RWPE1 (cell line): Measurements from ENCODE around the gene MAP4K5.

Source experiments
- CTCF ChIA-PET: fragments of 350-600 bp; sonication (Branson Sonifier 250); formaldehyde crosslinking; extraction: SDS; loops from one replicate; lab custom pipeline; 2021; lab: Yijun Ruan, JAX
- POLR2A ChIA-PET: fragments of 400-600 bp; formaldehyde crosslinking; extraction: SDS; loops from one replicate; lab custom pipeline; 2020; ENCODE audit warnings: antibody characterized with exemption; ENCODE audit not compliant: low non-redundant PET; lab: Yijun Ruan, JAX
- DNase-seq: peaks from one replicate; pipeline ENCODE4 v3.0.0; 2012; ENCODE audit warnings: low spot score
- H3K27ac ChIP-seq: fragments of 450-650 bp; 2 replicates; pipeline ENCODE4 v1.5.1; 2017
- TF ChIP-seq, protein P1 (sequence below): fragments of 450-650 bp; conservative IDR thresholded peaks from 2 replicates; pipeline ENCODE4 v1.5.1; 2017; ENCODE audit warnings: low read depth, mild to moderate bottlenecking

MAP4K5 gene

DNA sequence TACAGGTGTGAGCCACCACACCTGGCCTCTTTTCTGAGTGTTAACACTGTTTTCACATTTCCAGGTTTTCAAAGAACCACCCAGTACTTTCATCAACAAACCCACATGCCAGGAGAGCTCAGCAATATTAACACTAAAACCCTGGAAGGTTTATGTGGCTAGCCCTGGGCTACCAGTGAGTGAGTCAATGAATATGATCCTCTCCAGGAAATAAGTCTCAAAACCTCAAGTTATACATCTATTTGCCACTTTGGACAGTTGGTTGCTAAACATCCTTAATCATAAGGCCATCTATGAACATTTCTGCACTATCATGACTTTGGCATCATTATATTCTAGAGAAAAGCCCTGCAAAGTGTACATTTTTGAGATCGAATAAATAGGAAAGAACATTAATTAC lies 129.4 kb downstream of the MAP4K5 start:
- CTCF ChIA-PET, result interaction anchor here (0.7 to 1.6 kb wide), 2 partner anchors 60 to 270 kb away, joined by 3 read pairs; no protein-coding TSS in a partner anchor
- TF ChIP-seq, protein P1, sequence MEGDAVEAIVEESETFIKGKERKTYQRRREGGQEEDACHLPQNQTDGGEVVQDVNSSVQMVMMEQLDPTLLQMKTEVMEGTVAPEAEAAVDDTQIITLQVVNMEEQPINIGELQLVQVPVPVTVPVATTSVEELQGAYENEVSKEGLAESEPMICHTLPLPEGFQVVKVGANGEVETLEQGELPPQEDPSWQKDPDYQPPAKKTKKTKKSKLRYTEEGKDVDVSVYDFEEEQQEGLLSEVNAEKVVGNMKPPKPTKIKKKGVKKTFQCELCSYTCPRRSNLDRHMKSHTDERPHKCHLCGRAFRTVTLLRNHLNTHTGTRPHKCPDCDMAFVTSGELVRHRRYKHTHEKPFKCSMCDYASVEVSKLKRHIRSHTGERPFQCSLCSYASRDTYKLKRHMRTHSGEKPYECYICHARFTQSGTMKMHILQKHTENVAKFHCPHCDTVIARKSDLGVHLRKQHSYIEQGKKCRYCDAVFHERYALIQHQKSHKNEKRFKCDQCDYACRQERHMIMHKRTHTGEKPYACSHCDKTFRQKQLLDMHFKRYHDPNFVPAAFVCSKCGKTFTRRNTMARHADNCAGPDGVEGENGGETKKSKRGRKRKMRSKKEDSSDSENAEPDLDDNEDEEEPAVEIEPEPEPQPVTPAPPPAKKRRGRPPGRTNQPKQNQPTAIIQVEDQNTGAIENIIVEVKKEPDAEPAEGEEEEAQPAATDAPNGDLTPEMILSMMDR, result no peak
- POLR2A ChIA-PET, result no interaction called here
- no peak for DNase-seq
- H3K27ac ChIP-seq, result no peak overlapping the region

DNA sequence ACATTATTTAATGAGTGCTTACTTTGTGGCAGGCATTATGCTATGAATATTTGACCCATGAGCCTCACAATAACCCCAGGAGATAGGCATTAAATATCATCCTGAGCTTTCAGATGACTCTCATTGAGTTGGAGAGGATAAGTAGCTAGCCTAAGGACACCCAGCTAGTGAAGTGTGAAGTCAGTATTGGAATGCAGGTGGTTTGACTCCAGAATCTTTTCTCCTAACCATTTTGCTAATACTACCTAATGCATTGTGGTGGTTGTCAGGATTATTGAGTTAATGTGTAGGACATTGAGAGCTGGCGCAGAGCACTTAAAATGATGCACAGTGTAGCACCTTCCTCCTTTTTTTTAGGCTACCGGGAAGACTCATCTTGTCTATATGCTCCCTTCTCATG lies 131.9 kb downstream of the MAP4K5 start:
- no peak overlapping the region for H3K27ac ChIP-seq
- CTCF ChIA-PET, result interaction anchor here (0.6 kb wide), 1 partner anchor 569 kb away, joined by 3 read pairs; no protein-coding TSS in a partner anchor

DNA sequence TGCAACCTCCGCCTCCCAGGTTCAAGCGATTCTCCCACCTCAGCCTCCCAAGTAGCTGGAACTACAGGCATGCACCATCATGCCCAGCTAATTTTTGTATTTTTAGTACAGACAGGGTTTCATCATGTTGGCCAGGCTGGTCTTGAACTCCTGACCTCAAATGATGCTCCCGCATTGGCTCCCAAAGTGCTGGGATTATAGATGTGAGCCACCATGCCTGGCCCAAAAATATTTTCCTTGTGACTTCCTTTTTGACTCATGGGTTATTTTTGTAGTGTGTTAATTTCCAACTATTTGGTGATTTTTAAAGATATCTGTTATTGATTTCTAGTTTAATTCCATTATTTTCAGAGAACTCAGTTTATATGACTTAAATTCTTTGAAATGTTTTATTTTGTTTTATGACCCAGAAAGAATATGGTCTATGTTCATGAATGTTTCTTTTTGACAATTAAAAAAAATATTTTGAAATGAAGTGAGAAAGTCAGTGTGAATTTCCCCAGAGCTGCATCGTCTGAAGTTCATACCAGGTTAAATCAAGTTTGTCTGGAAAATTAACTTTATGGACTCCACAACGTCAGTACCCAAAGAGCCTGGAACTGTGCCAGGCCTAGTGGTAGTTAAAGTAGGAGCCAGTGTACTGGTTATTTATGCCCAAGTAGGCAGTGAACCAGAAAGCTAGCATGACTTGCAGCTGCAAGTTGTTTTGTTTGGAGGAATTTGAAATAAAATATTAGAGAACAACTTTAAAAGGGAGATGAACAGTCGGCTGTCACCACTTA lies 132.9 kb downstream of the MAP4K5 start:
- CTCF ChIA-PET, result interaction anchor here (0.6 kb wide), 1 partner anchor 122 kb away, joined by 3 read pairs; no protein-coding TSS in a partner anchor

More for the DNA sequence above, 131.9 kb downstream of the MAP4K5 start:
- POLR2A ChIA-PET, result no interaction called here
- TF ChIP-seq, protein P1, result no peak
- DNase-seq, result no peak

DNA sequence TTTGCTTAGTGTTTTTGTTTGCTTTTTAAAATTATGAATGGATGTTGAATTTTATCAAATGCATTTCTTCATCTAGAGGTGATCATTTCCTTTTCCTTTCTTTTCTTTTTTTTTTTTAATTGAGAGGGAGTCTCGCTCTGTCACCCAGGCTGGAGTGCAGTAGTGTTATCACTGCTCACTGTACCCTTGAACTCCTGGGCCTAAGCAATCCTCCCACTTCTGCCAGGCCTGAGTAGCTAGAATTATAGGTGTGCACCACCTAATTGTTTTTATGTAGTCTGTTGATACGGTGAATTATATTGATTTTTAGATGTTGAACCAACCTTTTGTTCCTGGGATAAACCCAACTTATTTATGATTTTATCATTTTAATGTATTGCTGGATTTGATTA lies 134.2 kb downstream of the MAP4K5 start:
- ChIA-PET CTCF (interaction anchor here (0.8 kb wide), 1 partner anchor 118 kb away, joined by 4 read pairs; no protein-coding TSS in a partner anchor), POLR2A (no interaction called here)
- TF ChIP-seq, protein P1, result no peak
- no peak overlapping the region for H3K27ac ChIP-seq
- no peak for DNase-seq

More for the DNA sequence above, 132.9 kb downstream of the MAP4K5 start:
- TF ChIP-seq, protein P1, result no peak
- DNase-seq, result peak; percentile 13
- H3K27ac ChIP-seq, result no peak overlapping the region
- POLR2A ChIA-PET, result no interaction called here

DNA sequence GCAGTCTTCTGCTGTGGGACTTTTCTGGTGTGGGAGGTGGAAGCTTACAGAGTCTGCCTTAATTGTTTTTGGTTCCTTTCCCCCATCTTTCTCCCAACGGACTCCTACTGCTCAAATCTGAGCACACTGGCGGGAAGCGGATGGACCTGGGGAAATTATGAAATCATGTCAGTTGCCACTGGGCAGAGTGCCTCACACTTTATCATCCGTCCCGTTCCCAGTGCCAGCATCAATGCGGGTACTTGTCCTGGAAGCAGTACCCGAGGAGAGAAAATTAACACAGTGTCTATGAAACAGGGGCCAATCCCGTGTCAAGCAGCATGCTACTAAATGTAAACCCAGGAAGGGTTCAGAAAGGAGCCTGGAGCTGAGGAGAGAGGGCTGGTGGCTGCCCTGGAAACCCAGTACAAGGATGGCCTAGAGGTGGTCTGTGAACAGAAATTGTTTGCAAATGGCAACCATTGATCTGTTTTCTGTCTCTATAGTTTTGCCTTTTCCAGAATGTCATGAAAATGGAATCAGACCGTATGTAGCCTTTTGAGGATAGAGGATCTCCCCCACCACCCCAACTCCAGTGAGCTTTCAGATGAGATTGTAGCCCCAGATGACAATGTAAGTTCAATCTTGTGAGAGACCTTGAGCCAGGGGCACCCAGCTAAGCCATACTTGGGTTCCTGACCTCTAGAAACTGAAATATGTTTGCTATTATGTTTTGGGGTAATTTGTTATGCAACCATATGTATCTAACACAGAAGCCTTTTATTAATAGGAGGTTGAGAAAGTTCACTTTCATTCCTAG lies 134.8 kb downstream of the MAP4K5 start:
- H3K27ac ChIP-seq, result peak overlapping the region; percentile 94
- POLR2A ChIA-PET, result no interaction called here
- DNase-seq, result peak; percentile 25
- CTCF ChIA-PET, result interaction anchor here (0.6 to 0.8 kb wide), 2 partner anchors 117 to 728 kb away, joined by 3 to 4 read pairs; no protein-coding TSS in a partner anchor
- TF ChIP-seq, protein P1, result no peak
